Central memory CD4-positive, alpha-beta T cell (primary cell): ENCODE measurements around the gene MCRS1.
"Not testable (repeated sequence)": the region's sequence is repeated elsewhere in the genome, so short reads cannot be mapped to it uniquely, and the experiment has no call there.

Source experiments
- DNase-seq: peaks from one replicate; pipeline ENCODE4 v3.0.0; 2022

The MCRS1 gene

GRCh38 chr12:49539406-49540228, 28.3 kb downstream of the MCRS1 start:
- no peak for DNase-seq

DNA sequence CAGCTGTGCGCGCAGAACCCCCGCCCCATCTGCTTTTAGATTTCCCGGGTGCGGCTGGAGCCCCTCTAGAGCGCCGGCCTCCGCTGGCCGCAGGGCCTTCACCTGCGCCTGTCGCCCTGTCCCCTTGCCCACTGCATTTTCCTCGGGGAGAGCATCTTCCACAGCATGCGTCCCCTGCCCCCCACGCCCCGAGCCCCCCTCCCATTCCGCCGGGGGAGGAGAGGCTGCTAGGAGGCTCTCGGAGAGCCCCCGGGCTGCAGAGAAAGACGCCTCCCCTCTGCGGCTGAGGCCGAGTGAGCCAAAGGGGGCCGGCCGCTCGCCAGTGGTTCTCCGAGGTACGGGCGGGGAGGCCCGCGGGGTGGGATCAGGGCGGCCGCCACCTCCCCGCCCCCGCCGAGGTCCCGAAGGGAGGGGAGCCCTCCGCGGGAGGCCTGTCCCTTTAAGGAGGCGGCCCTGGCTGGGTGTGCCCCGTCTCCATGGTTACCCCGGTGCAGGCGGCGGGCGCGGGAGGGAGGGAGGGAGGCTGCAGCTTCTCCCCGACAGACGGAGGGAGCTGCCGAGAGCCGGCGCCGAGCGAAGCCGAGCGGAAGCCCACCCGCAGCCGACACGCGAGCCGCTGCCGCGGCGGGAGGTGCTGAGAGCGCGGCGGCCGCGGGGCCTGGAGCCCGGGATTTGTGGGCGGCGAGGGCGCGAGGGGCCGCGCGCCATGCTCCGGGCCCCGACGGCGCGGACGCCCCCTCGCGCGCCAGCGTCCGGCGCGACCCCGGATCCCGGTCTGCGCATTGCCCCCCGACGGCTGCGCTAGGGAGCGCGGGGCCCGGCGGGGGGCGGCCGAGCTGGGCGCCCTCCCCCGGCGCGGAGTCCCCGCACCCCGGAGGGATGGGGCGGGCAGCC, 29.2 kb downstream of the MCRS1 start, which contains the start of gene KCNH3:
Gene KCNH3 (plus strand): TSS at position 521 of the 894 bp plus-strand sequence. CDS start 387 bp downstream, outside the sequence.
- peak; percentile 86 for DNase-seq

GRCh38 chr12:49537752-49538509, 30.0 kb downstream of the MCRS1 start:
- DNase-seq = peak; percentile 21

GRCh38 chr12:49537231-49537751, 30.7 kb downstream of the MCRS1 start:
- no peak for DNase-seq

- no peak for DNase-seq
Observed at GRCh38 chr12:49536526-49537071, 31.3 kb downstream of the MCRS1 start.

GRCh38 chr12:49535921-49536525, 31.9 kb downstream of the MCRS1 start:
- no peak for DNase-seq

GRCh38 chr12:49534731-49535278, 33.1 kb downstream of the MCRS1 start:
- DNase-seq = no peak

DNA sequence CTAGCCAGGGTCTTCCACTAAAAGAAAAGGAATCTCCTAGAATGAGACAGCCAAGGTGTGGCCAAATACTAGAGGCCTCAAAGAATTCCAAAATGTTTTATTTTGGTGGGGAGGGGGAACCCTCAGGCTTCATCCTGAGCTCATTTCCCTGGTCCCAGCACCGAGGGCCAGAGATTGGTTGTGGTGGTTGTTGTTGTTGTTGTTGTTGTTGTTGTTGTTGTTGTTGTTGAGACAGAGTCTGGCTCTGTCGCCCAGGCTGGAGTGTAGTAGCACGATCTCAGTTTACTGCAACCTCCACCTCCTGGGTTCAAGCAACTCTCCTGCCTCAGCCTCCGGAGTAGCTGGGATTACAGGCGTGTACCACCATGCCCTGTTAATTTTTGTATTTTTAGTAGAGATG, 33.8 kb downstream of the MCRS1 start:
- not testable (repeated sequence) for DNase-seq

GRCh38 chr12:49533331-49533730, 34.6 kb downstream of the MCRS1 start:
- no peak for DNase-seq

GRCh38 chr12:49531745-49532144, 36.2 kb downstream of the MCRS1 start:
- no peak for DNase-seq

DNA sequence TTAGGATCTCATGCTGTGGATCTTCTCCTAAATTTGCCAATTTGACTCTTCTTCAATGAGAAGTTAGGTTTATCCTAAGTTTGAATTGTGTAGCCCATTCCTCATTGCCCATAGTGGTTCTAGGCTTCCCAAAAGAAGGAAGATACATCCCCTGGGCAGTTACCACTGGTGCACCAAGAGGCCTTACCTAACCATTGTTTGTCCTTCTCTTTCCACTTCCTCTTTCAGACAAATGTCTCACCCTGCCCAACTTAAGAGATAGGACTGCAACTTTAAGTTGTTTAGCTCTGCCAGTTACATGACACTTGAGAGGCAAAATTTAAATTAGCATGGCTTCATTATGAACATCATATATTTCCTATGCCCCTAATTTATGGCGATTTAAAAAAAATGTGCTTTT, 38.5 kb downstream of the MCRS1 start:
- no peak for DNase-seq

DNA sequence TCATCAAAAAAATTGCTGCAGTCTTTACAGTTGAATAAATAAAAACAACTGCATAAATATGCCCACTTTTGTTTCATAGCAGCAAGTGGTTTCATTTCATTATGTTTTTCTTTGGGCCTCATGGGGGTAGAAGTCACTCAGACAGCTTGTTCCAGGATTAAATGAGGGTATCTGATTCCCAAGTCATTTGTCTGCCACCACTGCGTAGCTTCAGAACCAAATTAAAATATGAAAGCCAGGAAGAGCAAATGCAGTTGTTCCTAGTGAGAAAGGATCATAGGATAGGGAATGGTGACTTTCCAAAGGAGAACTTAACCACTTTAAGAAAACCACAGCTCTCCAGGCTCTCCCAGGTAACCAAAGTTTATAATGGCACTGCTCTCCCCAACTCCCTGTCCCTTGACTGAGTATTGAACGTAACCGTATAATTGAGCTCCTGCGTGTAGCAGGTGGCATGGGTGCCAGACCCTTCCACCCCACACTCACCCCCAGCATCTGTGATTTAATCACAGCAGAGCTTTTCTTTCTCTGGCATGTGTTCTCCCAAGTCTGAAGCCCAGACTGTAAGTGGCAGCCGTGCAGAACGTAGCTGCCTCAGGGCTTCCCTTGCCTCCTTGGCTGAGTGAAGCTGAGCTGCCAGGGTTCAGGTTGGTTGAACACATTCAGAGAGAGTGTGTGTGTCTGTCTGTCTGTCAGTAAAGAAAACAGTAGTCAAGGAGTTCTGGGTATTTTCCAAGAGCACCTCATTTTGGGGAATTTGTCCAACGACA, 40.4 kb downstream of the MCRS1 start:
- DNase-seq = no peak

DNA sequence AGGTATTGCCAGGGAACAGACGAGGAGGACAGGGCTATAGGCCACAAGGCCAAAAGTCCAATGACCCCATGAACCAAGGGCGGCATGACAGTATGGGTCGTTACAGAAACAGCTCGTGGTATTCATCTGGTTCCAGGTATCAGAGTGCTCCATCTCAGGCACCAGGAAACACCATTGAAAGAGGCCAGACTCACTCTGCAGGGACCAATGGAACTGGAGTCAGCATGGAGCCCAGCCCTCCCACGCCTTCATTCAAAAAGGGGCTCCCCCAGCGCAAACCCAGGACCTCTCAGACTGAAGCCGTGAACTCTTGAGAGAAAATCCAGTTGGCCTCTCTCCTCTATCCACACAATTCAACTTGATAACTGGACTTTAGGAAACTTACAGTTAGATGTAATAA, 42.0 kb downstream of the MCRS1 start:
- no peak for DNase-seq

DNA sequence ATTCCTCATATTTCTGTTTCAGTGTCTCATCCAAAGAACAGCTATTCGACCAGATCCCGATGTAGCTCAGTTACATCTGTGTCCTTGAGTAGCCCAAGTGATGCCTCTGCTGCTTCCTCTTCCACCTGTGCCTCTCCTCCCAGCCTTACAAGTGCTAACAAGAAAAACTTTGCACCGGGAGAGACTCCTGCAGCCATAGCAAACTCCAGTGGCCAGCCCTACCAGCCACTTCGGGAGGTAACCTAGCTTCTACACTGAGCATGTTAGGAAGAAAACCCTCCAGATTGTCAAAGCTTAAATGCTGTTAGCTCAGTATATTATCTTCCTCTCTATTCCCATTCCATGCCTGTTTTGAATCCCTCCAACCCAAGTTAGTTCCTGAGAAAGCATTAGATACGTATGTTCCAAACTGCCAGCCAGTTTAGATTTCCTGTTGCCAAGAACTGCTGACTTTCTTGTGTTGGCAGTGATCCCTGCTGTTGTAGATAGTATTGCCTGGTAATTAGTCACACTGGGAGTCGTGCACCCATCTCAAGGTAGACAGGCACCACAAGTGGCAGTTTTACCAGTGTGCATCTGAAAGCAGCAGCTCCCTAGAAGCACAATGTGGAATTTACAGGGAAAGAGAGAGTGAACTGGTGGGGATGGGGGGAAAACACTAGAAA, 43.1 kb downstream of the MCRS1 start:
- DNase-seq = no peak

DNA sequence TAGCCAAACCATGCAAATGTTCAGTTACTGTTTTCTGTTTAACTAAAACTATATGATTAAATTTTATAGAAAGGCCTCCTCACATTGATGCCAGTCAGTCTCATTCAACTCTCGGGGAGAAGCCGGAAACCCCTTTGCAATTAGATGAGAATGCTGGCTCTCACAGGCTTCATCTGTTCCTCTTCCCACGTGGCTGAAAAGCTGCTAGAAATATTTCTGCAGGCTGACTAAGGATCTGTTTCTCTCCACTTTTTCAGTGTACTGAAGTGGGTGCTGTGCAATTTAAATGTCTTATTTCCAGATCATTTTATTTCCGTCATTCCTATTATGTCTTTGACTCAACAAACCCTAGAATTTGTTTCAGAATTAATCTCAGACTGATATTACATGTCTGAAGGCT, 46.6 kb downstream of the MCRS1 start:
- DNase-seq = no peak

GRCh38 chr12:49519574-49519936, 48.4 kb downstream of the MCRS1 start:
- no peak for DNase-seq

GRCh38 chr12:49518914-49519573, 48.9 kb downstream of the MCRS1 start:
- no peak for DNase-seq

GRCh38 chr12:49515266-49515665, 52.7 kb downstream of the MCRS1 start:
- no peak for DNase-seq

GRCh38 chr12:49512546-49512945, 55.4 kb downstream of the MCRS1 start:
- DNase-seq = no peak

- no peak for DNase-seq
Observed at GRCh38 chr12:49511410-49511809, 56.5 kb downstream of the MCRS1 start.
